ENCODE results near the gene TMEM94. TPM values are rescaled to one million over a fixed set of nuclear protein-coding genes. Genes with fewer than 3 reads are reported as not detected.
A peak's percentile ranks its signal among the peaks of the same experiment; 100 is the strongest.

Gene TMEM94
- total and polyA plus RNA-seq, 9 of the 15 experiments (the other 6 are each of a cell fraction or from before 2014, with no cell fraction given): 0.35 to 48.1 (median 14.4) TPM

DNA sequence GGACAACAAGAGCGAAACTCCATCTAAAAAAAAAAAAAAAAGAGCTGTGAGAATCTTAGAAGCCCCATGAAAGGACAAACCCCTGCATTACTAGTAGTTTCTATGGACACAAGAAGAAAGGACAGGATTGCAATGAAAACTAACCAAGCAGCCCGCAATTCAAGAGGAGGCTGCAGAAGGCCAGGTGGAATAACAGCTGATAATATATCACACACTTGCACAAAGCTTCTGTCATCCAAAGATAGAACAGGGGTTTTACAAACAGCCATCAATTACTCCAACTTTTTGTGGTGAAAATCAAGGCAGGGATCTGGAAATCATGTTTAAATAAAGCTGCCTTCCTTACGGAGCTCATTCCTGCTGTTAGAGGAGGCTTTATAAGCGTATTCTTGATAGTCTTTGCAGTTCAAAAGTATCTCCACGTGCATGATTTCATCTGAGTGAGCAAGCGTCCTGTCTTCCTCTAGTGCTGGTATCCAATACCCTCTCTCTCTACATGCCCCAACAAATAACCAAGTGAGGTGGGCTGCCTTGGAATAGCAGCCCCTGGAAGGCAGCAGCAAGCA lies 23.1 kb upstream of the TMEM94 start:
- CTCF ChIA-PET (ENCODE audit: low intra/inter-chr PET ratio): interaction anchor here (0.6 kb wide), 1 partner anchor 163 kb away, joined by 3 read pairs; no protein-coding TSS in a partner anchor
- ATAC-seq: 0 out of 3 replicates have a peak, but pooled peaks have one; percentile 39
- H3K9me3 ChIP-seq (replicated peaks; ENCODE audit: control insufficient read depth, insufficient read depth, low read depth, low read length): no peaks in the 10 kb centered on the region
- peaks cover 7 to 15% of the 10 kb centered on the region in 2 experiments for H3K27me3 ChIP-seq (ENCODE audit: control insufficient read depth in 2 of 2, insufficient read depth in 2 of 2, low read length in 2 of 2)
- no peak overlapping the region for H2AFZ ChIP-seq (ENCODE audit: low read depth, low read length)
- H3K4me2 ChIP-seq (ENCODE audit: insufficient read depth, low read length): no peak overlapping the region
- no peak overlapping the region for H3K4me3 ChIP-seq
- no peaks in the 10 kb centered on the region; the same call in 1 of the 2 replicates for H4K20me1 ChIP-seq (replicated peaks; ENCODE audit: control insufficient read depth, insufficient read depth, low read length)
- H3K9ac ChIP-seq (ENCODE audit: insufficient read depth in 1 of 2, low read depth in 2 of 2, low read length in 2 of 2): no peak overlapping the region
- POLR2A ChIA-PET: interaction anchor here (0.8 to 1.4 kb wide), 2 partner anchors 9 to 15 kb away, joined by 3 to 4 read pairs; no protein-coding TSS in a partner anchor
- no peak overlapping the region for H3K27ac ChIP-seq (ENCODE audit: extremely low read depth, low read depth, low read length)
- no TSS peak for BruUV-seq (replicated peaks)
- H3K36me3 ChIP-seq (ENCODE audit: control insufficient read depth, insufficient read depth, low read length): no peaks in the 10 kb centered on the region
- intact Hi-C loops (cut with micrococcal nuclease): no loop called here
- no peak for FAIRE-seq
- no peaks in the 10 kb centered on the region for H3K9me1 ChIP-seq (ENCODE audit: control insufficient read depth, insufficient read depth, low read length)
- 5% methylated on average over 5 of the region's 6 CpGs for WGBS (ENCODE audit: insufficient coverage, low coverage, missing lambda C conversion rate)
- in situ Hi-C loops (cut with MboI): no loop called here
- peaks cover 8 to 15% of the 10 kb centered on the region in 2 experiments for H3K4me1 ChIP-seq (replicated peaks in 1 of 2; ENCODE audit: control insufficient read depth in 2 of 2, insufficient read depth in 2 of 2, low read length in 2 of 2)
- DNase-seq (ENCODE audit: extremely low read depth in 1 of 4, low spot score in 3 of 4): peak in 2 of 4 experiments; percentile 50 to 54
- no peaks in the 10 kb centered on the region for H3K79me2 ChIP-seq (ENCODE audit: control insufficient read depth, insufficient read depth, low read length)
- TF ChIP-seq ATF3 (IDR thresholded peaks at IDR 0.05): no peak
- 0 out of 2 replicates have a peak, but pooled peaks have one; percentile 25 for TF ChIP-seq ATF3 (CRISPR knock-in tag; conservative IDR thresholded peaks at IDR 0.05)
- TF ChIP-seq PML (IDR thresholded peaks at IDR 0.05; ENCODE audit: low read length): peak; percentile 53; the same call in 1 of the 2 replicates
- no peak for TF ChIP-seq FOXK2 (conservative IDR thresholded peaks at IDR 0.05 in 1 of 2, IDR thresholded peaks at IDR 0.05 in 1 of 2; ENCODE audit: low read depth in 2 of 2)
- peak; percentile 37; the same call in 1 of the 2 replicates for TF ChIP-seq FOXM1 (IDR thresholded peaks at IDR 0.05; ENCODE audit: low read depth)
- TF ChIP-seq FOXM1 (CRISPR knock-in tag; IDR thresholded peaks at IDR 0.05; ENCODE audit: low read depth): no peak
- peak; percentile 86 to 91 for TF ChIP-seq KDM1A (IDR thresholded peaks at IDR 0.05)
- peak; percentile 91 for TF ChIP-seq CBFA2T3 (IDR thresholded peaks at IDR 0.05)
- no peak for TF ChIP-seq ZNF232 (CRISPR knock-in tag; IDR thresholded peaks at IDR 0.05)
- TF ChIP-seq ZNF561 (CRISPR knock-in tag; conservative IDR thresholded peaks at IDR 0.05): no peak
- TF ChIP-seq SOX6 (IDR thresholded peaks at IDR 0.05): peak; percentile 75
- TF ChIP-seq THRAP3 (IDR thresholded peaks at IDR 0.05; ENCODE audit: borderline replicate concordance): no peak
- peak; percentile 62; the same call in 1 of the 2 replicates for TF ChIP-seq SMARCA4 (IDR thresholded peaks at IDR 0.05)
- peak; percentile 52 to 81; a peak in 3 of 4 replicates for TF ChIP-seq RCOR1 (IDR thresholded peaks at IDR 0.05; ENCODE audit: borderline replicate concordance in 1 of 2, low read depth in 2 of 2, low read length in 2 of 2)
- peak; percentile 87 for TF ChIP-seq ARID1B (IDR thresholded peaks at IDR 0.05)
- peak; percentile 79 for TF ChIP-seq NCOR1 (IDR thresholded peaks at IDR 0.05)
- no peak for TF ChIP-seq CHD1 (IDR thresholded peaks at IDR 0.05; ENCODE audit: low read length)
- TF ChIP-seq FIP1L1 (IDR thresholded peaks at IDR 0.05; ENCODE audit: low read depth, low read length, poor library complexity, severe bottlenecking): no peak
- TF ChIP-seq DACH1 (IDR thresholded peaks at IDR 0.05; ENCODE audit: partially characterized antibody): peak; percentile 67
- TF ChIP-seq POLR2AphosphoS5 (IDR thresholded peaks at IDR 0.05; ENCODE audit: control insufficient read depth, insufficient read depth, low read depth, low read length): peak; percentile 63; the same call in 1 of the 2 replicates
- TF ChIP-seq TAL1 (IDR thresholded peaks at IDR 0.05): peak; percentile 88
- no peak for TF ChIP-seq ZNF668 (CRISPR knock-in tag; IDR thresholded peaks at IDR 0.05)
- no peak for TF ChIP-seq RBM17 (IDR thresholded peaks at IDR 0.05; ENCODE audit: borderline replicate concordance, low read depth, low read length)
- TF ChIP-seq HDAC2 (IDR thresholded peaks at IDR 0.05): peak; percentile 64
- TF ChIP-seq MTA2 (IDR thresholded peaks at IDR 0.05; ENCODE audit: low read depth): peak; percentile 75
